HG02588 (cell line): Measurements from ENCODE around the gene SLC26A4.

Source experiments
- ATAC-seq: cut with Tn5 transposase; IDR thresholded peaks from one replicate; pipeline ENCODE4 v1.9.1; 2021; ENCODE audit warnings: mild to moderate bottlenecking, moderate library complexity; ENCODE audit not compliant: unreplicated experiment

The SLC26A4 gene

DNA sequence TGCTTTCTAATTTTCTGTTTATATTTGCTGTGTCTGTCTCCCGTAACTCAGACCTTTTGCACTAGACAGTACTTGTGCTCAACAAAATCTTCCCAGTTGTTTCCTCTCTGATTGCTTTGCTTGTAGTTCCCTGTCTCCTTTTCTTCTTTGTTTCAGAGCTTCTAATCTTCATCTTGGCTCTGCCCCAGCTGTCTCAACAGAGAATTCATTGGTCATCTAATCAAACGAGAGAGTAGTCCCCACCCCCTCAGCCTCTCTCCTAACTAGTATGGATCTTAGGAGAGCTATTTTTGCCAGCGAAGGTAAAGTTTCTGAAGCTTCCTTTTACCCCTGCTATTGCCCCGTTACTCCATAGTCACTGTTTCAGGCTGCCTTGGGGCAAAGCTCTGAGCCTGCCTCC is 32.8 kb downstream of the SLC26A4 start:
- ATAC-seq, result no peak

DNA sequence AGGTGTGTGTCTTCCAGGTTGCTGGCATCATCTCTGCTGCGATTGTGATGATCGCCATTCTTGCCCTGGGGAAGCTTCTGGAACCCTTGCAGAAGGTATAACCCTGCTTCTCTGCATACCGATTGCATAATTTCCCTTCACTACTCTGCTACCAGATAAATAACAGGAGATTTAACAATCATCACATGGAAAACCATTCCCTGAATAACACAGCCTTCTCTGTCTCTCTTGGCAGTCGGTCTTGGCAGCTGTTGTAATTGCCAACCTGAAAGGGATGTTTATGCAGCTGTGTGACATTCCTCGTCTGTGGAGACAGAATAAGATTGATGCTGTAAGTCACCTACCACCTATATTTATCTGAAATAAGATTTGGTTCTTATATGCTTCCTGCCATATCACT is 33.8 kb downstream of the SLC26A4 start:
- ATAC-seq, result no peak

DNA sequence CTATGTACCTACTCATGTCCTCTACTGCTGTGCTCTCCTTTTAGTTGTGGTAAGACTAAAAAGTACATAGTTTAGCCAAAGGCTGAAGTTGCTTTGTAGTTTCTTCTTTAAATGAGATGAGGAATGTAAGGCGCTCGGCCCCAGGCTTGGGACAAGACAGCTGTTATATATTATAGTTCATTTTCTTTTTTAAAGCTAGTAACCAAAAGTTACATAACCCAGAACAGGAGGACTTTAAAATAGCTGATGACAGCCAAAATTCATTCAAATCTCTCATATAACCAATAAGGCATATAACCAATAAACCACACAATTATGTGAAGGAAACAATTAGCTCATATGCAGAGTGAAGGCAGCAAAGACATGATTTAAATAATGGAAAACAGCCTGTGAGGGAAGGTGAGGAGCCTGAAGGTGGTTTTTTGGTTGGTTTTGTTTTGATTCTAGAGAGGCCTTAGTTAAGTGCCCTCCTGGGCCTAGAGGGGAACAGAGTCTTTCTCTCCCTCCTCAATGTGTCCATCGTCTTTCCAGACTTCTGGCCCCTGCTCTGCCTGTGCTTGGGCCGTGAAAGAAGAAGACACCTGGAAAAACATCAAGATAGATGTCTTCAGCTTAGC is 35.8 kb downstream of the SLC26A4 start:
- no peak for ATAC-seq

DNA sequence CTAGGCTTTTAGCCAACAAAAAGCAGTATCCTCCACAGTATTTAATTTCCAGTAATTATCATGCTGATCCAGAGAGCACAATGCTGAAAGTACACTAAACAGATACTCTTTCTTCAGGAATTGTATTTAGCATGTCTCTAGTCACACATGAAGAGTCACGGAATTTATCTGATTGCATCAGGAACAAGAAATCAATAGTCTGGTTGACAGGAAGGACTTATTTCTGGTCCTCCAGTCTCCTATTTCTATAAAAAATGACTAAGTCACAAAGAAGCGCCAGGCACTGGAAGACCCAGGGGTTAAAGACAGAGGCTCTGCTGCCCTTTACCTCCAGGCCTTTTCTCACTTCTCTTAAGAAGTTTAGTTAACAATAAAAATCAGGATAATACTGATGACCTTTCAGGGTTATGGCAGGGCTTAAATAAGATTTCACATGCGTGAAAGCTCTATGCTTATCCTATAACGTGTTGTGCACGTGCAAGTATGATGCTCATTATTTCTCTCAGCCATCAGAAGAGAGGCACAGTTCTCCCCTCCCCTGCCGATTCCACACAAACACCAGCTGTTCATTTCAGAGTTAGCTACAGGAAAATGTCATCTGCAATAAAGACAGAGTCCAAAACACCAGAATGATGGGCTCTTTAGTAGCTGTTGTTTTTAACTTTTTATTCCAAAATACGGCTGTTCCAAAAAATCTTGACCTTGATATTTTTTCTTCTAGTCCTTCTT is 36.9 kb downstream of the SLC26A4 start:
- no peak for ATAC-seq

DNA sequence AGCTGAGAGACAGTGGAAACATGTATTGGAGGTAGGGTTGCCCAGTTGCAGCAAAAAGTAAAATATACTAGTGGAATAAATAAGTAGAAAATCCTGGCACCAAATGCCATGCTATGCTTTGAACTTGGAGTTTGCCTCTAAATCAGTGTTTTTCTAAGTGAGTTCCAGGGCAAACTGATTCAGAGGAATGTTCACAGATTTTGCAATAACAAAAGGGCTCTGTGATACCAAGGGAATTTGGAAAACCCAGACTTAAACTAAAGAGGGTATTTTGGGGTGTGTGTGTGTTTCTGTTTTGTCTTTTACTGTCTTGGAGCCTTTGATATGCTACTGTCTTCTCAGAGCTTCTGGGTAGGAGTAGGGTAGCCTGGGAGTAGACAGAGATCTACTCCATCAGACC is 39.9 kb downstream of the SLC26A4 start:
- no peak for ATAC-seq

DNA sequence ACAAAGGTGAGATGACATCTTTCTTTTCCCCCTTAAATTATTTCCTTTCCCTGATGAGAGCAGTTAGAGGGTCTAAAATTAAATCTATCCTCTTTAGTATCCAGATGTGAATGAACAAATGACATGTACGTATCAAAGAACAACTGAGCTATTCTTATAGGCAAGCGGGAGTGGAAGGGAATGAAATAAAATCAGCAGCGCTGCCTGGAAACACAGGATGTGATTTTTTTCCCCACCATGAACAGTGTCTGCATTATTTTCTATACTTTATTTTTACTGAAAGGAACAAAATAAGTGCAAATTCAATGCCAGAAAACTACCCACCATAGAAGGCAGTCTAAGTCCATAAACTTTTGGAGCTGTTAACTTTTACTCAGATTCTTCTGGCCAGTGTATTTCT is 40.6 kb downstream of the SLC26A4 start:
- no peak for ATAC-seq

DNA sequence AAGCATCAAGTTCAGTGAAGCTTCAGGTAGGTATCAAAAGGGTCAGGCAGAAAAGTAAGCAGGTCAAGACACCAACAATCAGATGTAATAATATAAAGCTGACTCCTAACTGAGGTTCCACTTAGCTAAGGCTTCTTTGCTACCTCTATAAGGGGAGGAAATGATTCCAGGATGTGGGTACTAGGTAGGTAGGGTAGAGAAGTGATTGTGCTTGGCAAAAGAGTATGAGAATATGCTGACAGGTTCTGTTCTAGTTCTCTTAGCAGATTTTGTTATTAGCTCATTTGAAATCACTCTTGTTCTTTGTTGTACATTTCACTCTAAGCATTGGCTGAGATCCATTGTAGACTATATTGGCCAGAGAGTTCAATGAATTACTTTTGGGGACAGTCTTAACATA is 42.6 kb downstream of the SLC26A4 start:
- no peak for ATAC-seq

DNA sequence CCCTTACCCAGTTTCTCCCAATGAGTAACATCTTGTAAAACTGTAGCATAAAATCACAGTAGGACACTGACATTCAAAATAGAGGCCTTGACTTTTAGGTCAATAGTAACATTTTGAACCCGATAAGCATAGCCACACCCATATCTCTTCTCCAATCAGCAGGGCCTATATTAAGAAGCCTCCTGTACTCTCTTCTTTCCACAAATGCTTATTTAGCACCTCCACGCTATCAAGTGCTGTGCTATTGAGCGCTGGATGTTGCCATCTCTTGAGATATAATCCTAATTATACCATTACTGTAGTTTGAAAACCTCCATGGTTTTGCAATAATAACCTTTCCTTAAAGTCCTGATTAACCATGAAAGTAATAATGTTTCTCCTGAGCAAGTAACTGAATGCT is 43.2 kb downstream of the SLC26A4 start:
- no peak for ATAC-seq

DNA sequence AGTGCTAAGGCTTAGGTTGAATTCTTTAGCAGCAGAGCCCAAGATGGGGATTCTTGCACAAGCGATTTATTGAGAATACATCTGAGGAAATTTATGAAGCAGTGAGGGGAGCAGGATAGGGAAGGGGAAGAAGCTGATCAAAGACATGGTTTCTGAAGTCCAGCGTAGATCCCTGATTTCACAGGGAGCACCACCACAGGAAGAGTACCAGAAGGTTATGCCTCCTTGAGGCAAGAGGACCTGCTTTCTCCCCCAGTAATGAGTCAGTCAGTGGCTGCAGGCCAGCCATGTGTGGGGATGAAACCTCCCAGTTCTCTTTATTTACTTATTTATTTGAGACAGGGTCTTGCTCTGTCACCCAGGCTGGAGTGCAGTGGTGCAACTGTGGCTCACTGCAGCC is 48.3 kb downstream of the SLC26A4 start:
- no peak for ATAC-seq

DNA sequence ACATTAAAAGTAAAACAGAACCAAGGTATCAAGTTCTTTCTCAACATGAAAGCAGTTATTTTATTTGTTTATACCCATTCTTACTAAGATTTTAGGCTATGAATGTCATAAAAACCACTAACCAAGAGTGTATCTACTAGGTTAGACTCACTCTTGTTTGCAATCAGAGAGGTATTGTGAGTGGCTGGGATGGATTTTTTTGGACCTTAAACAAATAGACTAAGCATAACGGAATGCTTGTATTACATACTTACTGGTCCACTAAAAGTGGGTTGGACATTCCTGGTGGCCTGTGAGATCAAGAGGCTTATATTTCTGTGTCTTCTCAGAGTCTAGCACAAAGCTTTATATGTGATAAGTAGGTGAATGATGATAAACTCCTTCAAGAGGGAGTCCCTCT is 50.7 kb downstream of the SLC26A4 start:
- no peak for ATAC-seq

DNA sequence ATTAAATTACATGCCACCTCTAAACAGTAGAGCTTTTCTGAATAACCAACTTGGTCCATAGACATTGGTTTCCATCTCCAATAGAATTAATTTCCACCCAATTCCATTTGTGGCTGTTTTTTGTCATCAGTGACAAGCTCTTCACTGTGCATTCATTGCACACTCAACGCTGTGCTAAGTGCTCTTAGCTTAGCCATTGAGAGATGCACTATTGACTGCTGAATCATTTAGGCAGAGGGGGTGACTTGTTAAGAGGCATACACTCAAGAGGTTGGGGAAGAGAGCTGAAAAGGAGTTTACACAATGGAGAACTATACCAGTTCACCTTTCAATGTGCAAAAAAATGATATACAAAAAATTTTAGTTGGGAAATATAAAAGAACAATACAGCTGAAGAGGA is 51.4 kb downstream of the SLC26A4 start:
- no peak for ATAC-seq

DNA sequence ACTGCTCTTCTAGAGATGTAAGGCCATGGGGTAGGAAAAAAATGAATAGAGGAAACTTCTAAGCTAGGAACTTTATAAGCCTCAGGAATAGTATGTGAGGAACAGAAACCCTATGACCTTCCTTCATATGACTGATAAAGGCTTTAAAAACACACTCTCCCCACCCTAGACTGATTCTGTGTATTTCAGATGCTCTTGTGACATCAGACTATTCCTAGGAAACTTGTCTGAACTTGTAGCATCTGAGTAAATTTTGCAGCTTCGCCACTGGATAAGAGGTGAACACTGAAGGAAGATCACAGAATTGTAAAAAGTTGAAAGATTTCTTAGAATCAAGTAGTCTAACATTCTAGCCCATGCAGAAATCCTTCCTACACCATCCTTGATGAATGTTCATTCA is 52.3 kb downstream of the SLC26A4 start:
- no peak for ATAC-seq

DNA sequence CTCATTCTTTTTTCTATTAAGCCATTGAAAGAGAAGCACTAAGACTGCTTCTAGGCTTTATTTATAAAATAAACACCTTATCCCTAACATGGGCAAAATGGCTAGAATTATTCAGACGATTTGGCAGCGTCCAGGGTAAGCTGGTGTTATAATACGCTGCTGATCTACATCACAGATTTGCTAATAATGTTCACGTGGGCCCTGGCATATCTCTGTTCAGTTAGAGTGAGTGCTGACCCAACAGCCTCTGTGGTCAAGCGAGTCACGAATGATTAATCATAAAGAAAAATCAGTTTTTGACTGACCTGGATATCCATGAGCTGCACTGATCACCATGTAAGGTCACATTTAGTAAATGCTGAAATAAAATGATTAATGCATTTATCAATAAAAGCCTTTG is 54.9 kb downstream of the SLC26A4 start:
- ATAC-seq, result no peak

DNA sequence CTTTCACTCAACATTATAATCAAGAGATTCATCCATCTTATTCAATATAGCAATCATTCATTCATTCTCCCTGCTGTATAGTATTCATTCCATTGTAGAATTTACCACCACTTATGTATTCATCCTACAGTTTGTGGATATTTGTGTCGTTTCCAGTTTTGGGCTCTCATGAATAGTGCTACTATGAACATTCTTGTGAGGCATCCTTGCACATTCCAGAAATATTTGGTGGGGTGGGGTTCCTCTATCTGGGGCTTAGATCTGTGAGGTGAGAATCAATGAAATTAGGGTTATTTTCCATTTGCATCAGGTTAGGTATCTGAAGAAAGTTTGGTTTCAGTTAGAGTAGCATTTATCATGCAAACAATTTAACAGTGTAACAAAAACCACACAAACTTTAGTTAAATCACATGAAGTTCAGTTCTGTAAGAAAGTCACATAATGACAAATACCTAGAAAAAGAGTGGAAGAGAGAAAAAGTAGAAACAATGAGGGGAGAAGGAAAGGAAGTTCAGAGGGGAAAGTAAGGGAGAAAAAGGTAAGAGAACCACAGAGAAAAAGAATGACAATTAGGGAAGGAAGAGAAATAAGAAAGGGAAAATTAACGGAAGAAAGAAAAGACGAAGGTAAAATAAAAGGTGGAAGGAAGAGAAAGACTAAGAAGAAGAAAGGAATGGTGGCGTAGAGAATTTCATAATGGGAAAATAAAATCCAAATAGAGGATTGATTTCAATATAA is 58.0 kb downstream of the SLC26A4 start:
- ATAC-seq, result no peak

DNA sequence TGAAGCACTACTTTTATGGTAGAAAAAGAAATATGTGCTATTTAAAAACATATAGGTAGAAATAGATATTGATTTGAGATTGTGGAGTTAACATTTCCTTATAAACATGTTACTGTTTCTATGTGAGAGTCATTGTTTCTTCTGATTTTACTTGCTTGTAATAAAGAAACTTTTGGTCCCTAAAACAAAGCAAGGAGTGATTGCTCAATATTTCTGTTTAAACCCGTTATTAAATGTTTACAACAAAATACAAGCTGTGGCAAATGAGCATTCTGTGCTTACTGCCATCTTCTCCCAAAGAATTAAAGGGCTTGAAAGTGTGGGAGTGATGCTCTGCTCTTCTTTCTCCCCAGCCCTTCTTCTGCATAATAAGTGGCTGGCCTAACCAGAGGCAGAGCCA is 60.7 kb downstream of the SLC26A4 start:
- no peak for ATAC-seq

DNA sequence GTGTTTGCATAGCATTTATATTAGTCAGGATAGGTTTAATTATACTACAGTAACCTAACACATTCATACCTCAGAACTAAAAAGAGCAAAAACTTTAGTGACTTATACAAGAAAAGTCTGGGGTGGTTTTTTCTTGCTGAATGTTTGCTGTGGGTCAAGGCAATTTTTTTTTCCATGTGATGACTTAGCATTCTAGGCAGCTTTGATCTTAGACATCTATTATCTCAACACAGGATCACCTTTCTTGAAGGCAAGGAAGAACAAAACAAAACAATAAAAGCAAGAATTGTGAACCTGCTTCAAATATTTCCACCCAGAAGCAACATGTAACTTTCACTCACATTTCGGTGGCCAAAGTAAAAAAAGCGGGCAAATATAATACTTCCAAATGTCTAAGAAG is 62.6 kb downstream of the SLC26A4 start:
- no peak for ATAC-seq

DNA sequence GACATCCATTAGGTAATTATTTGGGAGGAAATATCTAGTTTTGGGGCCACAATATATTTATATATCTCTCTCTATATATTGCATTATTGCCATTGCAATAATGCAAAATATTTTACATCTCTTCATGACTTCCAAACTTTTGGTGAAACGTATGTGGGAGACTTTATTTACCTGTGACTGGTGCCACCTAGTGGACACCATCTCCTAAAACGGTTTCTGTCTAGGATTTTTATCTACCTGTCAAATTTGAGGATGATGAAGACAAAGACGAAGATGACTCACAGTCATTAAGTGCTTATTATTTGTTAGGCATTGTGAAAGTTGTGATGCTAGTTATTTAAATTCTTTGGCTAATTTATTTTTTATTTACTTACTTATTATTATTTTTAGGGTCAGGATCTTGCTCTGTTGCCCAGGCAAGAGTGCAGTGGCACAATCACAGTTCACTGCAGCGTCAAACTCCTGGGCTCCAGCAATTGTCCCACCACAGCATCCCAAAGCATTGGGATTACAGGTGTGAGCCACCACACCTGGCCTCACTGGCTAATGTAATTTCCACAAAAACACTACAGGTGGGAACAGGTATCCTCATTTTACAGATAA is 64.6 kb downstream of the SLC26A4 start:
- ATAC-seq, result no peak

DNA sequence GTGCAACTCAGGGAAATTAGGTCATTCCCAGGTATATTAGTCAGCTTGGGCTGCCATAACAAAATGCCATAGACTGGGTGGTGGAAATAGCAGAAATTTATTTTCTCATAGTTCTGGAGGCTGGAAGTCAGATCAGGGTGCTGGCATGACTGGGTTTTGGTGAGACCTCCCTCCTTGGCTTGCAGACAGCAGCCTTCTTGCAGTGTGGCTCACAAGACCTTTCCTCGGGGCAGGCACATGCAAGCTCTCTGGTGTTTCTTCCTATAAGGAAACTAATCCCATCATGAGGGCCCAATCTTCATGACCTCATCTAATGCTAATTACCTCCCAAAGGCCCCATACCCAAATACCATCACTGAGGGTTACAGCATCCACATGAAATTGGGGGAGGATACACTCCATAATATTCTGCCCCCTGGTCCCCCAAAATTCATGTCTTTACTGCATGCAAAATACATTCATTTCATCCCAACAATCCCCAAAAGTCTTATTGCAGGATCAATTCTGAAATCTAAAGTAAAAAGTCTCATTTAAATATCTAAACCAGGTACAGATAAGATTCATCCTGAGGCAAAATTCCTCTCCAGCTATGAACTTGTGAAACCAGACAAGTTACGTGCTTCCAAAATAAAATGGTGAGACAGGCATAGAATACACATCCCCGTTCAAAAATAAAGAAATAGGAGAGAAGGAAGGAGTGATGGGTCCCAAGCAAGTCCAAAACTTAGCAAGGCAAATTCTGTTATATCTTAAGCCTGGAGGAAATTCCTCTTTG is 65.9 kb downstream of the SLC26A4 start:
- ATAC-seq, result no peak

DNA sequence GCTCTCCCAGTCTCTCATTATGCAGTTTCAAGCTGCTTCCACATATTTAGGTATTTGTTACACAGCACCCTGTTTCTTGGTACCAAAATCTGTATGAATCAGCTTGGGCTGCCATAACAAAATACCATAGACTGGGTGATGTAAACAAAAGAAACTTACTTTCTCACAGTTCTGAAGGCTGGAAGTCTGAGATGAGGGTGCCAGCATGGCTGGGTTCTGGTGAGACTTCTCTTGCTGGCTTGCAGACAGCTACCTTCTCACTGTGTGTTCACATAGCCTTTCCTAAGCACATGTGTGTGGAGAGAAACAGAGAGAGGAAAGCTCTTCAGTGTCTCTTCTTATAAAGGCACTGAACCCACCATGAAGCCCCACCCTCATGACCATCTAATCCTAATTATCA is 67.6 kb downstream of the SLC26A4 start:
- ATAC-seq, result no peak

DNA sequence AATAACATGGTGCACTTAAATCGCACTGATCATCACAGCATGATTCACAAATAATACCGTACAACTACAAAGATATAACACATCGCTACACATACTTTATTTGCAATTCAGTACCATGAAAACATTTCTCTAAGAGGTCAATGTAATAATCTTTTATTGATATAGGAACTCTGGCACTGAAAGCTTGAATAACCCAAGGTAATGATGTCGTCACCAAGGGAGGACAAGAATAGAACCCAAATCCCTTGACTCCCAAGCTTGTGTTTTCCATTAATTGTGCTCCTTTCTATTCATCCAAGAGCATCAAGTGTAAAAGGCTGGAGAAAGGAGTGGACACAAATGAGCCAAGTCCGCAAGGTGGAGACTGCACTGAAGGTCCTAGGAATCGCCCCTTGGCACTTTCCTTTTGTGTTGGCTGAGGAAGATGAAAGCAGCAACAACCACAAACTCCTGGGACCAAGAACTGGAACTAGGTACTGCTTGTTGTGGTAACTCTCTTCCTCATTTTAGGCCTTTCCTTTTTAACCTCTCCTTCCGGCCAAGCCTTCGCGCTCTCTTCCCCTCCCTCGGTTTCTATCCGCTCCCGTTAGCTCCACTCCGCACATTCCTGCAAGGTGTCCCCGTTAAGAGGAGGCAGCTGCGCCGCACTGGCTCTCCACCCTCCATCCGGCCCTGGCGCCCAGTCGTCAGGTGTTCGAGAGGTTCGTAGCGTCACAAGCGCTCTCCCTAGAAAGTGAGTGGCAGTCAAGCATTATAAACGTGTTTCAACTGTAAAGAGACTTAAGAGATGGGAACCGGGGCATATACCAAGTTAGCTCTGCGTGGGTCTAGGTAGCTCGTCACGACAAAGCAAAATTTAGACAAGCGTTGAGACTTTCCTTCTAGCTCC is 82.3 kb downstream of the SLC26A4 start:
- ATAC-seq, result peak; percentile 31
